ENCODE data around the gene NKD2.

Gene NKD2

GRCh38 chr5:1042626-1043025 lies 34.0 kb downstream of the NKD2 start:
- DNase-seq (ENCODE audit: low read depth), result no peak

DNA sequence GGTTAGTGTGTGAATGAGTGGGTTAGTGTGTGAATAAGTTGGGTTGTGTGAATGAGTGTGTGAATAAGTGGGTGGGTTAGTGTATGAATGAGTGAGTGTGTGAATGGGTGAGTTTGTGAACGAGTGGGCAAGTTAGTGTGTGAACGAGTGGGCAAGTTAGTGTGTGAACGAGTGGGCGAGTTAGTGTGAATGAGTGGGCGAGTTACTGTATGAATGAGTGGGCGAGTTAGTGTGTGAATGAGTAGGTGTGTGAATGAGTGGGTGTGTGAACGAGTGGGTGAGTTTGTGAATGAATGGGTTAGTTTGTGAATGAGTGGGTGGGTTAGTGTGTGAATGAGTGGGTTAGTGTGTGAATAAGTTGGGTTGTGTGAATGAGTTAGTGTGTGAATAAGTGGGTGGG lies 34.7 kb downstream of the NKD2 start:
- no peak for DNase-seq (ENCODE audit: low read depth)

DNA sequence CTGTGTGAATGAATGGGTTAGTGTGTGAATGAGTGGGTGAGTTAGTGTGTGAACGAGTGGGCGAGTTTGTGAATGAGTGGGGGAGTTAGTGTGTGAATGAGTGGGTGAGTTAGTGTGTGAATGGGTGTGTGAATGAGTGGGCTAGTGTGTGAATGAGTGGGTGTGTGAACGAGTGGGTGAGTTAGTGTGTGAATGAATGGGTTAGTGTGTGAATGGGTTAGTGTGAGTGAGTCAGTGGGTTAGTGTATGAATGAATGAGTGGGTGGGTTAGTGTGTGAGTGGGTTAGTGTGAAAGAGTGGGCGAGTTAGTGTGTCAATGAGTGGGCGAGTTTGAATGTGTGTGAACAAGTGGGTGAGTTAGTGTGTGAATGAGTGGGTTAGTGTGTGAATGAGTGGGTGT lies 35.5 kb downstream of the NKD2 start:
- no peak for DNase-seq (ENCODE audit: low read depth)

- no peak for DNase-seq (ENCODE audit: low read depth)
Observed at GRCh38 chr5:1045960-1046560, 37.5 kb downstream of the NKD2 start.

DNA sequence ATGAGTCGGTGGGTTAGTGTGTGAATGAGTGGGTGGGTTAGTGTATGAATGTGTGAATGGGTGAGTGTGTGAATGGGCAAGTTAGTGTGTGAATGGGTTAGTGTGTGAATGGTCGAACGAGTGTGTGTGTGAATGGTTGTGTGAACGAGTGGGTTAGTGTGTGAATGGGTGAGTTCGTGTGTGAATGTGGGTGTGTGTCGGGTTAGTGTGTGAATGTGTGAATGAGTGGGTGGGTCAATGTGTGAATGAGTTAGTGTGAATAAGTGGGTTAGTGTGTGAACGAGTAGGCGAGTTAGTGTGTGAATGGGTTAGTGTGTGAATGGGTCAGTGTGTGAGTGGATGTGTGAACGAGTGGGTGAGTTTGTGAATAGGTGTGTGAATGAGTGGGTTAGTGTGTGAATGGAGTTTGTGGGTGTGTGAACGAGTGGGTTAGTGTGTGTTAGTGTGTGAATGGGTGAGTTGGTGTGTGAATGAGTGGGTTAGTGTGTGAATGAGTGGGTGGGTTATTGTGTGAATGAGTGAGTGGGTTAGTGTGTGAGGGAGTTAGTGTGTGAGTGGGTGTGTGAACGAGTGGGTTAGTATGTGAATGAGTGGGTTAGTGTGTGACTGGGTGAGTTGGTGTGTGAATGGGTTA lies 38.8 kb downstream of the NKD2 start:
- DNase-seq (ENCODE audit: low read depth), result no peak

DNA sequence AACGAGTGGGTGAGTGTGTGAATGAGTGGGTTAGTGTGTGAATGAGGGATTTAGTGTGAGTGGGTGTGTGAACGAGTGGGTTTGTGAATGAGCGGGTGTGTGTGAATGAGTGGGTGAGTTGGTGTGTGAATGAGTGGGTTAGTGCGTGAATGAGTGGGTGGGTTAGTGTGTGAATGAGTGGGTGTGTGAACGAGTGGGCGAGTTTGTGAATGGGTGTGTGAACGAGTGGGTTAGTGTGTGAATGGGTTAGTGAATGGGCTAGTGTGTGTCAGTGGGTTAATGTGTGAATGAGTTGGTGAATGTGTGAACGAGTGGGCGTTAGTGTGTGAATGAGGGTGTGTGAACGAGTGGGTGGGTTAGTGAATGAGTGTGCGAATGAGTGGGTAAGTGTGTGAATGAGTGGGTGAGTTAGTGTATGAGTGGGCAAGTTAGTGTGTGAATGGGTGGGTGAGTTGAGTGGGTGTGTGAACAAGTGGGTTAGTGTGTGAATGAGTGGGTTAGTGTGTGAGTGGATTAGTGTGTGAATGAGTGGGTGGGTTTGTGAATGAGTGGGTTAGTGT lies 39.6 kb downstream of the NKD2 start:
- DNase-seq (ENCODE audit: low read depth), result no peak

GRCh38 chr5:1048861-1049838 lies 40.5 kb downstream of the NKD2 start:
- no peak for DNase-seq (ENCODE audit: low read depth)

GRCh38 chr5:1050423-1051365 lies 42.1 kb downstream of the NKD2 start:
- DNase-seq (ENCODE audit: low read depth), result no peak

DNA sequence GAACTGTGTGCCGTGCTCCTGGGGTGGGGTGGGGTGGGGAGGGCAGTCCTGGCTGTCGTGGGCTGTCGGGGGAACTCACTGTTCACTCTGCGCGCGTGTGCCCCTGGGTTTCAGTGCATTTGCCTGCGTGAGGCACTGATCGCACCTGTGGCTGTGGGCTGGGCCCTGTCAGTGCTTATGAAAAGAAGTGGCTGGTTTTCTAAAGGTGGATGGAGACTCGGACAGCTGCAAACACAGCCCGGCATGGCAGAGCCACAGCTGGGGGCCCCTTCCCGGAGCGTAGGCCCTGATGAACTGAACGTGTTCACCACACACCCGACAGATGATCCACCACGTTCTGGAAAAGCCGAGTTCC lies 42.7 kb downstream of the NKD2 start:
- no peak for DNase-seq (ENCODE audit: low read depth)

- DNase-seq (ENCODE audit: low read depth), result no peak
Observed at GRCh38 chr5:1052076-1052475, 43.5 kb downstream of the NKD2 start.

DNA sequence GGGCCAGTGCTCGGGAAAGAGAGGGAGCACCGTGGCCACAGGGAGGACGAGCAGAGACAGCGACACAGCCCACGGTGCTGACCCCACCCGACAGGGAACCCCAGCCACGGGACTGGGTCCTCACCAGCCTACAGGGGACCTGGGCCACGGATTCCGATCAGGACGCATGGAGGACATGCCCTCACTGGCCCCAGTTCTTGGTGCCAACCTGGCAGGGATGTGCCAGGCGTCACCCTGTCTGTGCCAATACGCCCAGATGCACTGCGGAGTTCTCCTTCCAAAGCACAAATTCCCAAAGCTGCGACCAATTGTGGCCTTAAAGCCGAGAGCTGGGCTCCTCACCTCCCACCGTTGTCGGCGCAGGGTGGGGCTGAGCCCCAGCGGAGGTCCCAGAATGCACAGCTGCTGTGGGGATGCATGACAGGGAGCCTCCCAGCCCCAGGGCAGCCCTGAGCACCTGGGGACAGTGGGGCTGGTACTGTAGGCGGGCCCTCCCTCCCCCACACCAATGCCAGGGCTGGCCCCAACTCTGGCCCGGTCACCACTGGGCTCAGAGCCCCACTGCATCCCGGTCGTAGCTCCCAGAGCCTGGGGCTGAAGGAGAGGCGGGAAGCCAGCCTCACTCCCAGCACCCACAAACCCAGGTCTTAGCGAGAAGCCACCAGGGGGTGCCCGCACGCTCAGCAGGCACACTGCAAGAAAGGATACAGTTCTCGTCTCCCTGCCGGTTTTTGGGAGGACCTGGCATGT lies 44.2 kb downstream of the NKD2 start:
- no peak for DNase-seq (ENCODE audit: low read depth)

- DNase-seq (ENCODE audit: low read depth), result no peak
Observed at GRCh38 chr5:1053391-1054017, 44.9 kb downstream of the NKD2 start.

DNA sequence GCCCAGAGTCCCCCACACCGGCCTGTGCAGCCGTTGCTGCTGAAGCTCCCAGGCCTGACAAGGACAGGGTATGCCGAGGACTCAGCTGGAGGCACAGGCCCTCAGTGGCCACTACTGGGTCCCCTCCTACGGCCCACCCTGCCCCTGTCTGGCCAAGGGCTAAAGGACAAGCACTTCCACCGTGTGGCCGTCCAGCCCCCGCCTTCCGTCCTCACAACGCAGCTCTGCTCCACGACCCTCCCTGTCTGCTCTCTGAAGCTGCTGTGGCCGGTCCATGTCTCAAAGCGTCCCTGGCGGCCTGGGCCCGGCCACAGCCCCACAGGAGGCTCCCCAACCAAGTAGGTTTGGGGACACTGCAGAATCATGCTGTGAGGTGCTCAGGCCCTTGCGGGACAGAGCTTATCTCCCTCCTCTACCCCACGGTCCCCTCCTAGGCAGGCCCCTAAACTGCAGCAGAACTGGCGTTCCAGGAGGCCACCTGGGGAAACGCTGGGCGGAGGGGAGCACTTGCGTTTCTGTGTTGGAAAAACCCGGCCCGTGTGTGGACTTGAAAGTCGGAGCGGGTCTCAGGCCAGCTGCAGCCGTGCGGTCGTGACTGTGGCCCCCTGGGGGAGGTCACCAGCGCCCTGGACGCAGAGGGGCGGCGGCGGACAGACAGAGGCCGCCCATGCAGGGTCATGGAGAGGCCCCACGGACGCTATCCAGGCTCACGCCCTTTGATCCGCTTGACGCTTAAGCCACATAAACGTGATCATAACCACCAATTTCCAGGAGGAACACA lies 45.6 kb downstream of the NKD2 start:
- DNase-seq (ENCODE audit: low read depth), result no peak

- no peak for DNase-seq (ENCODE audit: low read depth)
Observed at GRCh38 chr5:1054799-1055775, 46.5 kb downstream of the NKD2 start.

DNA sequence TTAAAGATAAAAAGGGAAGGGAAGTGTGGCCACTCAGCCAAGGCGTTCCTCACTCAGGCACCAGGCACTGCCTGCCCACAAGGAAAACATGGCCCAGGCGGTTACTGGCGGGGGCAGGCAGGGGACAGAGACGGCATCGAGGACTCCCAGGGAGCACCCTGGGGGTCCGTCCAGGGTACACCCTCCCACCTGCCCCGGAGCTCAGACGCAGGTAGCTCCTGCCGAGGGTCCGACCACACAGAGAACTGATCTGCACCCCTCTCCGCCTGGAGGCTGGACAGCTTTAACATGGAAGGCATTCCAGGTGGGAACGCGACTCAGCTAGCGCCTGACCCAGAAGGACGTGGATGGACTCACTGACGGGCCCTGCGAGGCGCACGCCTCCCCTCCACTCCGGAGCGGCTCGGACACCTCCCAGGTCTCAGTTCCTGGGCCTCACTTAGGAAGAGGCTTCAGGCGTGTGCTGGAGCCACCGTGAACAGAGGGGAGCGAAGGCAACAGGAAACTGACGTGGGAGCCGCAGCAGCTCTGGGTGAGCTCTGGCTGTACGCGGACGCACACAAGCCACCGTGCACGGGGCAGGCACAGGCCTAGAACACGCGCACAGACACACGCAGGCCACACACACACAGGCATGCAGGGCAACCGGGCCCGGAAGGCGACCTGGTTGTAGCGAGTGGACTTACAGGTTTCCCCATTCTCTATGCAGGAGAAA lies 47.5 kb downstream of the NKD2 start:
- DNase-seq (ENCODE audit: low read depth), result no peak

GRCh38 chr5:1056611-1057484 lies 48.2 kb downstream of the NKD2 start:
- no peak for DNase-seq (ENCODE audit: low read depth)
